AG08395 (cell line): ENCODE results near the gene CDH13.
A peak's percentile ranks its signal among the peaks of the same experiment; 100 is the strongest.

Experiments used
- DNase-seq: peaks from one replicate; pipeline ENCODE4 v3.0.0; 2012; ENCODE audit warnings: mixed read lengths, low spot score

Gene CDH13

GRCh38 chr16:83117810-83118209 lies 491.0 kb downstream of the CDH13 start:
- DNase-seq: peak; percentile 51

GRCh38 chr16:83118365-83118764 lies 491.6 kb downstream of the CDH13 start:
- peak; percentile 61 for DNase-seq

GRCh38 chr16:83125999-83126568 lies 499.3 kb downstream of the CDH13 start:
- no peak for DNase-seq

GRCh38 chr16:83128041-83128440 lies 501.3 kb downstream of the CDH13 start:
- DNase-seq: no peak

GRCh38 chr16:83130039-83130438 lies 503.3 kb downstream of the CDH13 start:
- DNase-seq: no peak

GRCh38 chr16:83134638-83135037 lies 507.9 kb downstream of the CDH13 start:
- no peak for DNase-seq

- DNase-seq: no peak
Measured at GRCh38 chr16:83136419-83136818, 509.6 kb downstream of the CDH13 start.

GRCh38 chr16:83136924-83137323 lies 510.2 kb downstream of the CDH13 start:
- no peak for DNase-seq

GRCh38 chr16:83137326-83137781 lies 510.6 kb downstream of the CDH13 start:
- peak; percentile 69 for DNase-seq

GRCh38 chr16:83137894-83138293 lies 511.1 kb downstream of the CDH13 start:
- peak; percentile 34 for DNase-seq

- no peak for DNase-seq
Measured at GRCh38 chr16:83138512-83138911, 511.7 kb downstream of the CDH13 start.

GRCh38 chr16:83138976-83139690 lies 512.4 kb downstream of the CDH13 start:
- DNase-seq: no peak

- no peak for DNase-seq
Measured at GRCh38 chr16:83143788-83144187, 517.0 kb downstream of the CDH13 start.

- no peak for DNase-seq
Measured at GRCh38 chr16:83145297-83145696, 518.5 kb downstream of the CDH13 start.

GRCh38 chr16:83147244-83147643 lies 520.5 kb downstream of the CDH13 start:
- DNase-seq: no peak

- no peak for DNase-seq
Measured at GRCh38 chr16:83158320-83158957, 531.7 kb downstream of the CDH13 start.

GRCh38 chr16:83159049-83159448 lies 532.3 kb downstream of the CDH13 start:
- DNase-seq: no peak

- DNase-seq: no peak
Measured at GRCh38 chr16:83160287-83161020, 533.7 kb downstream of the CDH13 start.

GRCh38 chr16:83162791-83163190 lies 536.0 kb downstream of the CDH13 start:
- DNase-seq: no peak

GRCh38 chr16:83164816-83165215 lies 538.0 kb downstream of the CDH13 start:
- no peak for DNase-seq

GRCh38 chr16:83171396-83171795 lies 544.6 kb downstream of the CDH13 start:
- DNase-seq: no peak

GRCh38 chr16:83174671-83175070 lies 547.9 kb downstream of the CDH13 start:
- no peak for DNase-seq

- DNase-seq: no peak
Measured at GRCh38 chr16:83176802-83177201, 550.0 kb downstream of the CDH13 start.
